Upper lobe of left lung (tissue), 6 donors: ENCODE results near the gene ESRRG. TPM values are rescaled to one million over a fixed set of nuclear protein-coding genes. Genes with fewer than 3 reads are reported as not detected.

Experiments
- ATAC-seq, 2 donors: fragments of 200-7000 bp; cut with Tn5 transposase; one replicate each; pipeline ENCODE4 v1.9.1; 2022; ENCODE audit warnings: mild to moderate bottlenecking in 2 of 2, moderate library complexity in 2 of 2; ENCODE audit not compliant: low FRiP score in 2 of 2
- DNase-seq, 2 donors: peaks; one replicate each; pipeline ENCODE4 v3.0.0-alpha.2; 2019 to 2020
- H3K27ac ChIP-seq, 4 donors: fragments of 200-600 bp; sonication (generic); one replicate each; pipeline ENCODE4 v1.5.1; 2016 to 2019
- H3K27me3 ChIP-seq, 4 donors: fragments of 200-600 bp; sonication (generic); one replicate each; pipeline ENCODE4 v1.5.1; 2017 to 2019
- H3K36me3 ChIP-seq, 4 donors: fragments of 200-600 bp; sonication (generic); one replicate each; pipeline ENCODE4 v1.5.1; 2016 to 2019
- H3K4me1 ChIP-seq, 4 donors: fragments of 200-600 bp; sonication (generic); one replicate each; pipeline ENCODE4 v1.5.1; 2018 to 2019
- H3K4me3 ChIP-seq, 4 donors: fragments of 200-600 bp; sonication (generic); one replicate each; pipeline ENCODE4 v1.5.1; 2017 to 2019; ENCODE audit warnings: mild to moderate bottlenecking in 2 of 4, moderate library complexity in 1 of 4
- H3K9me3 ChIP-seq, 4 donors: fragments of 200-600 bp; sonication (generic); one replicate each; pipeline ENCODE4 v1.5.1; 2018 to 2019
- CTCF ChIP-seq, 6 experiments: fragments of 450-650 bp in 4 of 6; fragments of 200-600 bp in 2 of 6; sonication (generic) in 2 of 6; IDR thresholded peaks; one replicate each; pipeline ENCODE4 v1.5.1; 2016 to 2019; ENCODE audit warnings: antibody characterized with exemption in 6 of 6
- EP300 ChIP-seq, 4 donors: sonication (generic); formaldehyde crosslinking; IDR thresholded peaks; one replicate each; pipeline ENCODE4 v1.5.1; 2017; ENCODE audit warnings: antibody characterized with exemption in 4 of 4, control low read depth in 2 of 4
- POLR2A ChIP-seq, 4 donors: fragments of 450-650 bp; IDR thresholded peaks; one replicate each; pipeline ENCODE4 v1.5.1; 2016 to 2017; ENCODE audit warnings: antibody characterized with exemption in 4 of 4, mild to moderate bottlenecking in 2 of 4
- POLR2AphosphoS5 ChIP-seq, 2 donors: sonication (generic); formaldehyde crosslinking; IDR thresholded peaks; one replicate each; pipeline ENCODE4 v1.5.1; 2017; ENCODE audit warnings: antibody characterized with exemption in 2 of 2
- WGBS, 2 donors: methylation state at CpG; one replicate each; pipeline ENCODE4 v1.1.5; 2017 to 2018; 5-methylcytosine and 5-hydroxymethylcytosine counted together
- total RNA-seq, 6 donors: library from RNA; depleted of rRNA in 4 of 6; stranded (reverse); fragments of >200 nt in 4 of 6; gene quantifications; one replicate each; pipeline versions ENCODE4 v1.1.0 to v1.2.1, GENCODE V29; 2016 to 2021
- donor health status: DM: no; HTN: no; CAD: no; lungs with moderate emphysema.
- donor health status: DM: no; HTN: yes; CAD: no; lungs with severe emphysema.

Gene ESRRG
- total RNA-seq, 6 donors from 2014 or later: 0.23 to 3.2 (median 0.95) TPM

GRCh38 chr1:216528816-216529215, 194.4 kb downstream of the ESRRG start:
- DNase-seq: peak in 1 of 2 donors; percentile 21

DNA sequence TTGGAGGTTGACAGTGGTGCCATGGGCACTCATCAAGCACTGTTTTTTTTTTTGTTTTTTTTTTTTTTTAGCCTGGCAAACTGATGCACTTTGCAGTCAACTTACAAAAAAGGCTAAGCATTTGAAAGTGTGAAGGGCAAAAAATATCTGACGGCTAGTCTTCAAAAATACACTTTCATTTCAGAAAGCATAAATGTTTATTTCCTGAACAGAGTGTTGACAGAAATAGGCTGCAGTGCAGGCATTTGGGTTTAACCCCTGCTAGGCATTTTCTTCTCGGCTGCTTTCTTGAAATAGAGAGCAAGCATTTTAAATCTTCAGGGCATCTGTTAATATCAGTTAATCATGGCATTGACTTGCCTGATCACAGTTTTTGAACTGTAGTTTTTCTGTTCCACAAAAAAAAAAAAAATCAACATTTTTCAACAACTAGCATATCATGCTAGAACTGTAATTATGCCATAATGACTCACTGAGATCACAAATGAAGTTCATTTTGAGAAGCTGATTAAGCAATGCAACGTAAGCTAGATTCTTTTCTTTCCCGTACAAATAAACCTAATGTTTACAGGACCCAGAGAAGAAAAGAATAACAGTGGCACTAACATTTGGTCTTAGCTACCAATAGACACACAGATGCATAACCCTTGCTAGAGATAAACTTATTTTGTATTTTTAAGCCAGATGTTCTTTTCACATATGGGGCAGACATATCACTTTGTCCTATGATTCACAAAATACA, 199.6 kb downstream of the ESRRG start:
- 36% methylated on average over 4 of the region's 4 CpGs for WGBS, 2 donors
- Histone ChIP-seq H3K9me3 (no peaks in the 10 kb centered on the region), H3K4me1 (peaks cover 0 to 7% (median 1%) of the 10 kb centered on the region in 4 donors), H3K27me3 (no peaks in the 10 kb centered on the region), H3K4me3 (no peak overlapping the region), H3K27ac (no peak overlapping the region), H3K36me3 (no peaks in the 10 kb centered on the region)
- ATAC-seq (no peak), DNase-seq (no peak)
- no peak for TF ChIP-seq CTCF (IDR thresholded peaks at IDR 0.05)
- TF ChIP-seq POLR2AphosphoS5 (IDR thresholded peaks at IDR 0.05): no peak
- no peak for TF ChIP-seq POLR2A (IDR thresholded peaks at IDR 0.05)
- TF ChIP-seq EP300 (IDR thresholded peaks at IDR 0.05): no peak

More at GRCh38 chr1:216528816-216529215, 194.4 kb downstream of the ESRRG start:
- no peaks in the 10 kb centered on the region for H3K9me3 ChIP-seq
- no peaks in the 10 kb centered on the region for H3K27me3 ChIP-seq
- H3K27ac ChIP-seq: peak overlapping the region in 1 of 4 donors; percentile 7
- TF ChIP-seq CTCF (IDR thresholded peaks at IDR 0.05) (no peak), POLR2A (IDR thresholded peaks at IDR 0.05) (no peak), EP300 (IDR thresholded peaks at IDR 0.05) (peak in 1 of 4 donors; percentile 50), POLR2AphosphoS5 (IDR thresholded peaks at IDR 0.05) (no peak)
- H3K4me3 ChIP-seq: no peak overlapping the region
- peak; percentile 35 to 57 for ATAC-seq
- WGBS, 2 donors: 29 to 39% methylated on average over 1 of the region's 1 CpG
- peaks cover 0 to 8% (median 5%) of the 10 kb centered on the region in 4 donors for H3K4me1 ChIP-seq
- H3K36me3 ChIP-seq: no peaks in the 10 kb centered on the region

- TF ChIP-seq CTCF (IDR thresholded peaks at IDR 0.05): no peak
- no peak for TF ChIP-seq POLR2AphosphoS5 (IDR thresholded peaks at IDR 0.05)
- TF ChIP-seq EP300 (IDR thresholded peaks at IDR 0.05): no peak
- TF ChIP-seq POLR2A (IDR thresholded peaks at IDR 0.05): no peak
- H3K4me1 ChIP-seq: peaks cover 0 to 7% (median 1%) of the 10 kb centered on the region in 4 donors
- H3K27me3 ChIP-seq: no peaks in the 10 kb centered on the region
- ATAC-seq (no peak), DNase-seq (no peak)
- no peak overlapping the region for H3K4me3 ChIP-seq
- no peaks in the 10 kb centered on the region for H3K36me3 ChIP-seq
- H3K9me3 ChIP-seq: no peaks in the 10 kb centered on the region
- 52 to 58% methylated on average over 4 of the region's 4 CpGs for WGBS, 2 donors
- H3K27ac ChIP-seq: no peak overlapping the region
Measured at GRCh38 chr1:216523043-216523442, 200.2 kb downstream of the ESRRG start.

- no peak for ATAC-seq
- Histone ChIP-seq H3K36me3 (no peaks in the 10 kb centered on the region), H3K27me3 (no peaks in the 10 kb centered on the region), H3K27ac (no peak overlapping the region), H3K4me1 (peaks cover 0 to 7% (median 1%) of the 10 kb centered on the region in 4 donors), H3K9me3 (no peaks in the 10 kb centered on the region), H3K4me3 (no peak overlapping the region)
- no peak for DNase-seq
- WGBS, 2 donors: 76 to 85% methylated on average over 8 of the region's 8 CpGs
- TF ChIP-seq POLR2A (IDR thresholded peaks at IDR 0.05) (no peak), POLR2AphosphoS5 (IDR thresholded peaks at IDR 0.05) (no peak), EP300 (IDR thresholded peaks at IDR 0.05) (no peak), CTCF (IDR thresholded peaks at IDR 0.05) (no peak)
Measured at GRCh38 chr1:216521477-216521876, 201.8 kb downstream of the ESRRG start.
